Chondrocyte (in vitro differentiated cells): ENCODE data around the gene ZNF536. TPM values are rescaled to one million over a fixed set of nuclear protein-coding genes. Genes with fewer than 3 reads are reported as not detected.

Experiments used
- DNase-seq: peaks from one replicate; pipeline ENCODE4 v3.0.0; 2021; ENCODE audit warnings: mixed read lengths, low spot score
- H3K27ac Mint-ChIP-seq: one replicate; pipeline ENCODE4 v1.8.0; 2021; ENCODE audit warnings: mild to moderate bottlenecking, moderate library complexity, mixed read lengths; ENCODE audit not compliant: unreplicated experiment
- H3K27me3 Mint-ChIP-seq: 2 replicates; pipeline ENCODE4 v1.8.0; 2021; ENCODE audit warnings: low read depth, mixed read lengths
- H3K36me3 Mint-ChIP-seq: 2 replicates; pipeline ENCODE4 v1.8.0; 2021; ENCODE audit warnings: low read depth, mixed read lengths
- H3K4me1 Mint-ChIP-seq: 2 replicates; pipeline ENCODE4 v1.8.0; 2021; ENCODE audit warnings: low read depth, mild to moderate bottlenecking, mixed read lengths
- H3K4me3 Mint-ChIP-seq: one replicate; pipeline ENCODE4 v1.8.0; 2021; ENCODE audit warnings: mild to moderate bottlenecking, moderate library complexity, mixed read lengths; ENCODE audit not compliant: unreplicated experiment
- H3K9me3 Mint-ChIP-seq: 2 replicates; pipeline ENCODE4 v1.8.0; 2021; ENCODE audit warnings: low read depth, mixed read lengths
- total RNA-seq: library from RNA; stranded (reverse); gene quantifications from 3 replicates; pipeline ENCODE4 v1.2.1, GENCODE V29; 2021
- TF ChIP-seq, protein P1 (sequence below): fragments of 200-600 bp; sonication (generic); IDR thresholded peaks from 2 replicates; pipeline ENCODE4 v1.5.0; 2021; ENCODE audit warnings: antibody characterized with exemption, mild to moderate bottlenecking, moderate library complexity

Gene ZNF536
- total RNA-seq, 1 donor from 2014 or later, result not detected

DNA sequence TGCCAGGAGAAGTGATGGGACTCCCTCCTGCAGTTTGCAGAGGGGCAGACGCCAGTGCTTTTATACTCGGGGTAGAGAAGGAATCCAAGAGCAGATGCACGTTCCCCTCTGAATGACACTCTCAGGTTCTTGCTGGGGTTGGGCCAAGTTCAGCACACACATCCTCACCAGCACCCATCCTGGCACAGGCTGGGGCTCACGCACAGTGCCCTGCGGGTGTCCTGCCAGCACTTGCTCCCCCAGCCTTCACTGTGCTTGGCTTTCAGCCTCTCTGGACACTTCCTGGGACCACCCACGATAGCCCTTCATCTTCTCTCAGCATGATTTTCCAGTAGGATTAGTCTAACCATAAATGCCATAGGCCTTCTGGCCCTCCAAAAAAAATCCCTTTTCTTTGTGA lies 158.6 kb downstream of the ZNF536 start:
- no peaks in the 10 kb centered on the region for H3K36me3 Mint-ChIP-seq

DNA sequence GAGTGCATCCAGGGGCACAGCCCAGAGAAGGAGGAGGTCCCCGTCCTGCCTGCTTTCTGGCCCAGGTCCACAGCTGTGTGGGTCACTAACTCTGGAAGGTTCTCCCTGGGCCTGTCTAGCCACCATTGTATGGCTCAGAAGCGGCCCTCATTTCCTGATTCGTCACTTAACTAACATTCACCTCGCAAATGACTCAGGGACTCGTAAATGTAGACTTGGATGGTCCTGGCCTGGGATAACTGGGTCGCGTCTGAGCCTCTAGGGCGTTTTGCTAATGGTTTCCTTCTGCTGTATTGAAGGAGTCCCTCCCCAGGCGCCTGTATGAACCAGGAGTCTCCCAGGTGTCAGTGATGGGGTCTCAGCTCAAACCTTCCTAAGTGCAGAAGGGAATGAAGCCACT lies 162.8 kb downstream of the ZNF536 start:
- no peaks in the 10 kb centered on the region for H3K27me3 Mint-ChIP-seq
- H3K36me3 Mint-ChIP-seq, result no peaks in the 10 kb centered on the region
- peaks cover 7% of the 10 kb centered on the region for H3K9me3 Mint-ChIP-seq
- DNase-seq, result no peak
- H3K4me1 Mint-ChIP-seq, result no peaks in the 10 kb centered on the region
- H3K27ac Mint-ChIP-seq, result no peak overlapping the region
- TF ChIP-seq, protein P1, sequence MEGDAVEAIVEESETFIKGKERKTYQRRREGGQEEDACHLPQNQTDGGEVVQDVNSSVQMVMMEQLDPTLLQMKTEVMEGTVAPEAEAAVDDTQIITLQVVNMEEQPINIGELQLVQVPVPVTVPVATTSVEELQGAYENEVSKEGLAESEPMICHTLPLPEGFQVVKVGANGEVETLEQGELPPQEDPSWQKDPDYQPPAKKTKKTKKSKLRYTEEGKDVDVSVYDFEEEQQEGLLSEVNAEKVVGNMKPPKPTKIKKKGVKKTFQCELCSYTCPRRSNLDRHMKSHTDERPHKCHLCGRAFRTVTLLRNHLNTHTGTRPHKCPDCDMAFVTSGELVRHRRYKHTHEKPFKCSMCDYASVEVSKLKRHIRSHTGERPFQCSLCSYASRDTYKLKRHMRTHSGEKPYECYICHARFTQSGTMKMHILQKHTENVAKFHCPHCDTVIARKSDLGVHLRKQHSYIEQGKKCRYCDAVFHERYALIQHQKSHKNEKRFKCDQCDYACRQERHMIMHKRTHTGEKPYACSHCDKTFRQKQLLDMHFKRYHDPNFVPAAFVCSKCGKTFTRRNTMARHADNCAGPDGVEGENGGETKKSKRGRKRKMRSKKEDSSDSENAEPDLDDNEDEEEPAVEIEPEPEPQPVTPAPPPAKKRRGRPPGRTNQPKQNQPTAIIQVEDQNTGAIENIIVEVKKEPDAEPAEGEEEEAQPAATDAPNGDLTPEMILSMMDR, result no peak
- no peak overlapping the region for H3K4me3 Mint-ChIP-seq

More for the DNA sequence above, 158.6 kb downstream of the ZNF536 start:
- Mint-ChIP-seq H3K4me1 (no peaks in the 10 kb centered on the region), H3K27me3 (no peaks in the 10 kb centered on the region), H3K27ac (no peak overlapping the region), H3K4me3 (no peak overlapping the region), H3K9me3 (peaks cover 6% of the 10 kb centered on the region)
- DNase-seq, result no peak
- TF ChIP-seq, protein P1, result no peak

DNA sequence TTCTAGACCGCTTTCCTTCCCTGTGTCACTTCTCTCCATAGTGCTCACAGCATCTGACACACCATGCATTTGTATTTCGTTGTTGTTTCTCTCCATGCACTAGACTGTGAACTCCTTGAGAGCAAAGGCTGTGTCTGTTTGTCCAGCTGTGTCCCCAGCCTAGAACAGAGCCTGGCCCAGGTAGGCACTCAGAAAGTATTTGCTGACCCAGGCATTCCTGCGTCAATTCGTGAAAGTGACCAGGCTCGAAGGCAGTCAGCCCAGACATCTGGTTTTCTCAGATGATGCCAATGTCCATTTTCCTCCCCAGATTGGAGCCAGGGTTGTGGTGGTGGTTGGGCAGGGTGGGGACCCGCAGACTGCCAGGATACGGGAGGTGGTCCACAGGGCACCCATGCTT lies 164.8 kb downstream of the ZNF536 start:
- TF ChIP-seq, protein P1, result no peak
- no peaks in the 10 kb centered on the region for H3K27me3 Mint-ChIP-seq
- no peak overlapping the region for H3K4me3 Mint-ChIP-seq
- H3K36me3 Mint-ChIP-seq, result no peaks in the 10 kb centered on the region
- H3K4me1 Mint-ChIP-seq, result no peaks in the 10 kb centered on the region
- DNase-seq, result no peak
- peaks cover 10% of the 10 kb centered on the region for H3K9me3 Mint-ChIP-seq
- no peak overlapping the region for H3K27ac Mint-ChIP-seq

DNA sequence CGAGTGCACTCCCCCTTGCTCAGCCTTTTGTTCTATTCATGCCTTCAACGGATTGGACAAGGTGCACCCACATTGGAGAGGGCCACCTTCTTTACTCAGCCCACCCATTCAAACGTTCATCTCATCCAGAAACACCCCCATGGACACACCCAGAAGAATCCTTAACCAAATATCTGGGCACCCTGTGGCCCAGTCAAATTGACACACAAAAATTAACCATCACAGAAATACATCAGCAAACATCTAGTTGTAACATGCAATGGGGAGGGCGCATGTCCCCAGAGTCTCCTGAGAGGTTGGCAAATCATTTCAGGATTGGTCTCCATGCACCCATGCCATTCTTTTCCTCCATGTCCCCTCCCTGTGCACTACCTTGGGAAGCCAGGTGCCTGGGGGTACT lies 167.1 kb downstream of the ZNF536 start:
- Mint-ChIP-seq H3K9me3 (peaks cover 10% of the 10 kb centered on the region), H3K4me3 (no peak overlapping the region), H3K36me3 (no peaks in the 10 kb centered on the region), H3K27me3 (no peaks in the 10 kb centered on the region), H3K4me1 (no peaks in the 10 kb centered on the region), H3K27ac (no peak overlapping the region)
- TF ChIP-seq, protein P1, result no peak
- DNase-seq, result no peak

DNA sequence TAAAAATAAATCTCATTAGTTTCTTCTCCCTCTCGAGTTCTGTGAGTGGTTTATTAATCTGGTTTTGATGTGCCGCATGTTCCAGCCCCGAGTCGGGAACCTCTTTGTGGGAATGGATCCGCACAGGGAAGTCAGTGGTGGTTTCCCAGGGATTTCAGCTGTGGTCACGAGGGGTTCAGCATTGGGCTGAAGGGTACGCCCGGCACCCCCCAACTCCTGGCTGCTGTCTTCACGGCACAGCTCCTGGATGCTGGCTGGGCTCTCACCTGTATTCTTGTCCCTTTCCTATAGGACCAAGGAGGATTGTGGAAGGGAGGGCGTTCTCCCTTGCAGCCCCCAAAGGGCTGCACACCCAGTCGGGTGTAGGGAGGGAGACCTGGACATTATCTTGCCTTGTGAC lies 167.8 kb downstream of the ZNF536 start:
- TF ChIP-seq, protein P1, result no peak
- Mint-ChIP-seq H3K27ac (no peak overlapping the region), H3K9me3 (peaks cover 10% of the 10 kb centered on the region), H3K4me1 (no peaks in the 10 kb centered on the region), H3K4me3 (no peak overlapping the region), H3K36me3 (no peaks in the 10 kb centered on the region), H3K27me3 (no peaks in the 10 kb centered on the region)
- no peak for DNase-seq
